ENCODE measurements around the gene SGSM1. TPM values are rescaled to one million over a fixed set of nuclear protein-coding genes. Genes with fewer than 3 reads are reported as not detected.

The SGSM1 gene
- polyA plus RNA-seq, 1 of the 3 experiments (the other 2 are of a cell fraction), result 0.15 TPM

DNA sequence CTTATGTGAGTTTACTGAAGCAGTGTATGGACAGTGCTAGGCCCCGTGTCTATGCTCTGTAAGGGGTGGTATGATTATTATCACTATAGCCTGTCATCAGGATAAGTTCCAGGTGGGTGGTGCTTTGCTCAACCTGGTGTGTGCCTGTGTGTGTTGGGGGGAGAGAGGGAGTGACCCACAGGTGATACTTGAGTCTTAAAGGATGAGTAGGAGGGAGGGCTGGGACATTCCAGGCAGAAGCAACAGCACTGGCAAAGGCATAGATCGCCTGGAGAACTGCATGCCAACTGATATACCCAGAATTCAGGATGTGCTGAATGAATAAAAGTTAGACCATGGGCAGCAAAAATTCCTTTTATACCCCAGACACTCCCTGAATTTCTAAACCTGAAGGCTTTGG is 151.0 kb downstream of the SGSM1 start:
- Histone ChIP-seq H4K20me1 (ENCODE audit: insufficient read depth) (no peaks in the 10 kb centered on the region), H3K36me3 (replicated peaks in 1 of 2; ENCODE audit: control insufficient read depth in 1 of 2, insufficient read depth in 2 of 2, low read length in 1 of 2) (no peaks in the 10 kb centered on the region), H3F3A (replicated peaks; ENCODE audit: insufficient read depth) (peaks cover 6% of the 10 kb centered on the region), H3K9me3 (no peaks in the 10 kb centered on the region), H2AFZ (ENCODE audit: low read depth) (no peak overlapping the region), H3K27me3 (ENCODE audit: insufficient read depth) (no peaks in the 10 kb centered on the region), H3K4me1 (ENCODE audit: control insufficient read depth in 1 of 2, insufficient read depth in 2 of 2, low read depth in 1 of 2, low read length in 1 of 2) (peaks cover 11 to 15% of the 10 kb centered on the region in 2 experiments; a peak in 3 of 4 replicates), H3K27ac (ENCODE audit: low read depth in 2 of 2, low read length in 1 of 2) (no peak overlapping the region), H3K9ac (no peak overlapping the region), H3K9me2 (no peaks in the 10 kb centered on the region), H3K4me2 (no peak overlapping the region), H3K79me2 (ENCODE audit: insufficient read depth) (peaks cover 74% of the 10 kb centered on the region; the same call in 1 of the 2 replicates), H3K4me3 (ENCODE audit: low read depth in 2 of 2, low read length in 1 of 2) (no peak overlapping the region)
- CTCF ChIA-PET, result no interaction called here
- WGBS (ENCODE audit: low lambda C conversion rate), result 87% methylated on average over 2 of the region's 2 CpGs
- DNase-seq, result no peak
- POLR2A ChIA-PET, result no interaction called here
- TF ChIP-seq RAD21 (IDR thresholded peaks at IDR 0.05; ENCODE audit: low read length) (no peak), MEF2A (IDR thresholded peaks at IDR 0.05; ENCODE audit: borderline replicate concordance, low read depth) (no peak), RXRA (IDR thresholded peaks at IDR 0.05; ENCODE audit: borderline replicate concordance, low read depth) (no peak), CHD2 (IDR thresholded peaks at IDR 0.05; ENCODE audit: low read length, partially characterized antibody) (no peak), GABPA (IDR thresholded peaks at IDR 0.05; ENCODE audit: low read depth) (no peak), YY1 (IDR thresholded peaks at IDR 0.05; ENCODE audit: low read depth) (no peak), SIN3A (IDR thresholded peaks at IDR 0.05; ENCODE audit: borderline replicate concordance, low read depth, low read length) (no peak), EP300 (IDR thresholded peaks at IDR 0.05; ENCODE audit: borderline replicate concordance in 1 of 2, low read depth in 1 of 2, low read length in 1 of 2) (no peak), RCOR1 (IDR thresholded peaks at IDR 0.05; ENCODE audit: low read length) (no peak), TCF12 (IDR thresholded peaks at IDR 0.05) (no peak), RFX5 (IDR thresholded peaks at IDR 0.05; ENCODE audit: low read length) (no peak), USF1 (IDR thresholded peaks at IDR 0.05; ENCODE audit: borderline replicate concordance, low read depth) (no peak), SMC3 (IDR thresholded peaks at IDR 0.05; ENCODE audit: low read depth, low read length) (no peak)
- TF ChIP-seq, protein P1, sequence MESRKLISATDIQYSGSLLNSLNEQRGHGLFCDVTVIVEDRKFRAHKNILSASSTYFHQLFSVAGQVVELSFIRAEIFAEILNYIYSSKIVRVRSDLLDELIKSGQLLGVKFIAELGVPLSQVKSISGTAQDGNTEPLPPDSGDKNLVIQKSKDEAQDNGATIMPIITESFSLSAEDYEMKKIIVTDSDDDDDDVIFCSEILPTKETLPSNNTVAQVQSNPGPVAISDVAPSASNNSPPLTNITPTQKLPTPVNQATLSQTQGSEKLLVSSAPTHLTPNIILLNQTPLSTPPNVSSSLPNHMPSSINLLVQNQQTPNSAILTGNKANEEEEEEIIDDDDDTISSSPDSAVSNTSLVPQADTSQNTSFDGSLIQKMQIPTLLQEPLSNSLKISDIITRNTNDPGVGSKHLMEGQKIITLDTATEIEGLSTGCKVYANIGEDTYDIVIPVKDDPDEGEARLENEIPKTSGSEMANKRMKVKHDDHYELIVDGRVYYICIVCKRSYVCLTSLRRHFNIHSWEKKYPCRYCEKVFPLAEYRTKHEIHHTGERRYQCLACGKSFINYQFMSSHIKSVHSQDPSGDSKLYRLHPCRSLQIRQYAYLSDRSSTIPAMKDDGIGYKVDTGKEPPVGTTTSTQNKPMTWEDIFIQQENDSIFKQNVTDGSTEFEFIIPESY (IDR thresholded peaks at IDR 0.05; ENCODE audit: borderline replicate concordance, low read depth), result no peak
- TF ChIP-seq, protein P2, sequence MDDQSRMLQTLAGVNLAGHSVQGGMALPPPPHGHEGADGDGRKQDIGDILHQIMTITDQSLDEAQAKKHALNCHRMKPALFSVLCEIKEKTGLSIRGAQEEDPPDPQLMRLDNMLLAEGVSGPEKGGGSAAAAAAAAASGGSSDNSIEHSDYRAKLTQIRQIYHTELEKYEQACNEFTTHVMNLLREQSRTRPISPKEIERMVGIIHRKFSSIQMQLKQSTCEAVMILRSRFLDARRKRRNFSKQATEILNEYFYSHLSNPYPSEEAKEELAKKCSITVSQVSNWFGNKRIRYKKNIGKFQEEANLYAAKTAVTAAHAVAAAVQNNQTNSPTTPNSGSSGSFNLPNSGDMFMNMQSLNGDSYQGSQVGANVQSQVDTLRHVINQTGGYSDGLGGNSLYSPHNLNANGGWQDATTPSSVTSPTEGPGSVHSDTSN (IDR thresholded peaks at IDR 0.05), result no peak

All from SK-N-SH (cell line).